Parathyroid adenoma (tissue), 2 donors: Measurements from ENCODE around the gene MAP2.

Source experiments
- H2AFZ ChIP-seq: fragments of 300-600 bp; sonication (generic); one replicate; pipeline ENCODE4 v1.7.0; 2017; ENCODE audit warnings: antibody characterized with exemption, mild to moderate bottlenecking
- H3K27ac ChIP-seq: fragments of 300-600 bp; sonication (generic); one replicate; pipeline ENCODE4 v1.7.0; 2017
- H3K27me3 ChIP-seq: fragments of 300-600 bp; sonication (generic); one replicate; pipeline ENCODE4 v1.7.0; 2017; ENCODE audit warnings: low read length; ENCODE audit not compliant: control insufficient read depth, insufficient read depth
- H3K36me3 ChIP-seq: fragments of 300-600 bp; sonication (generic); one replicate; pipeline ENCODE4 v1.7.0; 2017; ENCODE audit warnings: low read length; ENCODE audit not compliant: control insufficient read depth, insufficient read depth
- H3K4me1 ChIP-seq: fragments of 300-600 bp; sonication (generic); one replicate; pipeline ENCODE4 v1.7.0; 2017; ENCODE audit warnings: control low read depth
- H3K4me2 ChIP-seq: fragments of 300-600 bp; sonication (generic); one replicate; pipeline ENCODE4 v1.7.0; 2017; ENCODE audit warnings: low read length
- H3K4me3 ChIP-seq: fragments of 300-600 bp; sonication (generic); one replicate; pipeline ENCODE4 v1.7.0; 2017; ENCODE audit warnings: low read depth, low read length
- H3K79me2 ChIP-seq: fragments of 300-600 bp; sonication (generic); one replicate; pipeline ENCODE4 v1.7.0; 2017; ENCODE audit warnings: control low read depth
- H3K9ac ChIP-seq: fragments of 300-600 bp; sonication (generic); one replicate; pipeline ENCODE4 v1.7.0; 2017; ENCODE audit warnings: mild to moderate bottlenecking
- H3K9me3 ChIP-seq: fragments of 300-600 bp; sonication (generic); one replicate; pipeline ENCODE4 v1.7.0; 2017; ENCODE audit warnings: low read length; ENCODE audit not compliant: control insufficient read depth
- CTCF ChIP-seq: fragments of 300-600 bp; sonication (generic); IDR thresholded peaks from one replicate; pipeline ENCODE4 v1.7.0; 2017; ENCODE audit warnings: antibody characterized with exemption, mild to moderate bottlenecking
- donor health status: primary hyperparathyroidism.

The MAP2 gene

GRCh38 chr2:209431701-209432100 is 7.9 kb downstream of the MAP2 start:
- Histone ChIP-seq H3K9ac (no peak overlapping the region), H3K4me1 (no peaks in the 10 kb centered on the region), H3K4me3 (no peak overlapping the region), H3K4me2 (no peak overlapping the region), H3K27ac (no peak overlapping the region), H3K9me3 (no peaks in the 10 kb centered on the region), H3K36me3 (no peaks in the 10 kb centered on the region), H3K27me3 (no peaks in the 10 kb centered on the region), H2AFZ (no peak overlapping the region), H3K79me2 (peaks cover 2% of the 10 kb centered on the region)
- TF ChIP-seq CTCF = no peak

GRCh38 chr2:209441541-209441940 is 17.7 kb downstream of the MAP2 start:
- no peaks in the 10 kb centered on the region for H3K36me3 ChIP-seq
- H3K4me3 ChIP-seq = no peak overlapping the region
- H3K9me3 ChIP-seq = no peaks in the 10 kb centered on the region
- TF ChIP-seq CTCF = no peak
- H2AFZ ChIP-seq = peak overlapping the region; percentile 14
- H3K9ac ChIP-seq = no peak overlapping the region
- no peaks in the 10 kb centered on the region for H3K27me3 ChIP-seq
- H3K79me2 ChIP-seq = no peaks in the 10 kb centered on the region
- H3K4me2 ChIP-seq = no peak overlapping the region
- no peak overlapping the region for H3K27ac ChIP-seq
- H3K4me1 ChIP-seq = no peaks in the 10 kb centered on the region

GRCh38 chr2:209442939-209443338 is 19.1 kb downstream of the MAP2 start:
- Histone ChIP-seq H3K9me3 (no peaks in the 10 kb centered on the region), H3K79me2 (no peaks in the 10 kb centered on the region), H3K4me2 (no peak overlapping the region), H2AFZ (no peak overlapping the region), H3K27ac (no peak overlapping the region), H3K36me3 (no peaks in the 10 kb centered on the region), H3K4me1 (no peaks in the 10 kb centered on the region), H3K4me3 (no peak overlapping the region), H3K9ac (no peak overlapping the region), H3K27me3 (no peaks in the 10 kb centered on the region)
- no peak for TF ChIP-seq CTCF

- no peak for TF ChIP-seq CTCF
- Histone ChIP-seq H3K79me2 (no peaks in the 10 kb centered on the region), H3K36me3 (no peaks in the 10 kb centered on the region), H3K9ac (no peak overlapping the region), H2AFZ (no peak overlapping the region), H3K27me3 (no peaks in the 10 kb centered on the region), H3K4me2 (no peak overlapping the region), H3K4me3 (no peak overlapping the region), H3K4me1 (no peaks in the 10 kb centered on the region), H3K27ac (no peak overlapping the region), H3K9me3 (no peaks in the 10 kb centered on the region)
Observed at GRCh38 chr2:209445485-209445884, 21.6 kb downstream of the MAP2 start.

- no peaks in the 10 kb centered on the region for H3K36me3 ChIP-seq
- H3K4me2 ChIP-seq = no peak overlapping the region
- no peak overlapping the region for H3K9ac ChIP-seq
- H2AFZ ChIP-seq = no peak overlapping the region
- no peaks in the 10 kb centered on the region for H3K79me2 ChIP-seq
- H3K27me3 ChIP-seq = no peaks in the 10 kb centered on the region
- H3K4me1 ChIP-seq = no peaks in the 10 kb centered on the region
- no peak overlapping the region for H3K4me3 ChIP-seq
- no peak for TF ChIP-seq CTCF
- H3K9me3 ChIP-seq = no peaks in the 10 kb centered on the region
- H3K27ac ChIP-seq = no peak overlapping the region
Observed at GRCh38 chr2:209451209-209451834, 27.5 kb downstream of the MAP2 start.
